Right ventricle myocardium inferior (tissue), 1 donor: ENCODE measurements around the gene BRWD1. TPM values are rescaled to one million over a fixed set of nuclear protein-coding genes. Genes with fewer than 3 reads are reported as not detected.
"Not testable (repeated sequence)": the region's sequence is repeated elsewhere in the genome, so short reads cannot be mapped to it uniquely, and the experiment has no call there.

Experiments used
- ATAC-seq: fragments of 200-7000 bp; cut with Tn5 transposase; one replicate; pipeline ENCODE4 v1.9.1; 2020; ENCODE audit warnings: mild to moderate bottlenecking, moderate library complexity
- DNase-seq: peaks from one replicate; pipeline ENCODE4 v3.0.0; 2021; ENCODE audit errors: missing footprints
- intact Hi-C: fragments of 100-400 bp; cut with DNase I; formaldehyde crosslinking; loops from one replicate; pipeline ENCODE4 v1.11.0; 2022
- total RNA-seq: library from RNA; stranded (reverse); fragmentation: NEBNext Ultra II Directional; extraction: Animal tissue kit (Norgen Biotek cat#: 25700); gene quantifications from one replicate; pipeline ENCODE4 v1.2.1, GENCODE V29; 2021
- donor health status: DM: no; HTN: yes; CAD: no; lungs with severe emphysema.

BRWD1 gene
- total RNA-seq, 1 donor from 2014 or later: 29.1 TPM

DNA sequence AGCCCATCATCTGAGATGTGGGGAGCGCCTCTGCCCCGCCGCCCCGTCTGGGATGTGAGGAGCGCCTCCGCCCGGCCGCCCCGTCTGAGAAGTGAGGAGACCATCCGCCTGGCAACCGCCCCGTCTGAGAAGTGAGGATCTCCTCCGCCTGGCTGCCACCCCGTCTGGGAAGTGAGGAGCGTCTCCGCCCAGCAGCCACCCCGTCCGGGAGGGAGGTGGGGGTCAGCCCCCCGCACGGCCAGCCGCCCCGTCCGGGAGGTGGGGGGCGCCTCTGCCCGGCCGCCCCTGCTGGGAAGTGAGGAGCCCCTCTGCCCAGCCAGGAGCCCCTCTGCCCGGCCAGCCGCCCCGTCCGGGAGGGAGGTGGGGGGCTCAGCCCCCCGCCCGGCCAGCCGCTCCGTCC is 156.2 kb downstream of the BRWD1 start:
- ATAC-seq, DNase-seq, intact Hi-C loops: not testable (repeated sequence)

DNA sequence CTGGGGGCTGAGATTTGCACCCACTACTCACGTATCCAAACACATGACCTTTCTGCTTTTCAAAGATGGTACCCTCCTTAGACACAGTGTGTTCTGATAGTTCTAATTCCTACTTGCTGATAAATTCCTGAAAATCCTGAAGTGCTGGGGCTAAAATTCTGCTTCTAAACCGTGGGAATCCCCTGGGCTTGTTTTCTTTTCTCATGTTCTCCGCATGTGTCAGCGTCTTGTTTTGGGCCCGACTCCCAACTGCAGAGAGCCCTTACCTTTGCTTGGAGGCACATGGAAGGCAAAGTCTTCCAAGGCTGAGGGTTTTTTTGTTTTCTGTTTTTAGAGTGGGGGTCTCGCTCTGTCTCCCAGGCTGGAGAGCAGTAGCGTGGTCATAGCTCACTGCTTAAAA is 157.4 kb downstream of the BRWD1 start:
- DNase-seq (no peak), ATAC-seq (no peak)
- intact Hi-C loops: no loop called here

DNA sequence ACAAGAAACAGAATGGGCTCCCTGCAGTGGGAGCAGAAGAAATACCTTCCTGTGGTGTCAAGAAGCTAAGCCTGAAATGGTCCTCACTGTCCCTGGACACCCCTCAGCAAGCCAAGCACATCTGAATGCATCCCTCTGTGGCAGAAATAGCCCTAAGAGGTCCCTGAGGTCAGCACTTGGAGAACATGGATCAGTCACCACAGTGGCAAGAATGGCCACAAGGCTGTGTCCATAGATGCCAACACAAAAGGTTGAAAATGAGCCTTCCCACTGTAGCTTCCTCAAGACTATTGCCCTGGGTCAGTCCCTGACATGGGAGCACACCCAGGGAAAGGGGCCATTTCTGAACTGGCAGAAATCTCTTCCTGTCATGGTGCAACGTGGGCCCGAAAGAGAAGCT is 157.9 kb downstream of the BRWD1 start:
- intact Hi-C loops: no loop called here
- DNase-seq: no peak
- no peak for ATAC-seq

DNA sequence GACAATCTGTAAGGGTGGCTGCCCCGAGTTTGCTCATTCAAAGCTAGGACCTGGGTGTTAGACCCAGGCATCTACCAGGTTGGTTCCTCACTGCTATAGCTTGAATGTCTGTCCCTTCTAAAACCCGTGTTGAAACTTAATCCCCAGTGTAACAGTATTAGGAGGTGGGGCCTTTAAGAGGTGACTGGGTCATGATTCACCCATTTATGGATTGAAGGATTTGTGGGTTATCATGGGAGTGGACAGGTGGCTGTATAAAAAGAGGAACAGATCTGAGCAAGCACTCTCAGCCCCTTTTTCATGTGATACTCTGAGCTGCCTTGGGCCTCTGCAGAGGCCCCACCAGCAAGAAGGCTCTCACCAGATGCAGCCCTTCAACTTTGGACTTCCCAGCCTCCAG is 159.6 kb downstream of the BRWD1 start:
- DNase-seq: no peak
- intact Hi-C loops: no loop called here
- no peak for ATAC-seq

DNA sequence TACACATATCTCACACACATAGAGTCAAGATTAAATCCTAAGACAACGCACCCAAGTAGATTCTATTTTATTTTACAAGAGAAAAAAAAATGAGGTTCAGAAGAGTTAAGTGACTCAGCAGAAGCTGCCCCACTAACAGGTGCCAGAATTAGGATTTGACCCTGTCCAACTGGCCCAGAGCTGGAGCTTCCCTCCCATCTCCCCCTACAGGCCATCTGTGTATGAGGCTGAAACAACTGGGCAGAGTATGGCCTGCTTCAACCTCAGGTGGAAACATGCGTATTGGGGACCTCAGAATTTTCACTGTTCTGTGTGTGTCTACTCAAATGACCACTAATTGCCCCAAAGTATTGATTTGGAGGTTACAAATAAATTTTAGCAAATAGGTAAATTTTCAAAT is 160.1 kb downstream of the BRWD1 start:
- no peak for DNase-seq
- no peak for ATAC-seq
- intact Hi-C loops: no loop called here

DNA sequence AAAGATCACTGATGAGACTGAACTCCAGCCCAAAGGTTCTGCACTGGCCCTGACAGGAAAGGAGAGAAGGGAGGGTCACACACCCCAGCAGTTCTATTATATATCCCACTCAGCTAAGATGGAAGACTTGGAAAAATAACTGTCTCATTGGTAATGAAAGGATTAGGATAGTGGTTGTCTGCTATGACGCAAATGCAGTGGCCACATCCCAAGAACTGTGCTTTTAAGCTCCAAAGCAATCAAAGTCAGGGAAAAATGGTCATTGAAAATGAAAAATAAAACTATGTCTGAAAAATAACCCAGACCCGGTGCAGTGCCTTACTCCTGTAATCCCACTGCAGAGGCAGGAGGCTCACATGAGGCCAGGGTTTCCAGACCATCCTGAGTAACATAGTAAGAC is 161.2 kb downstream of the BRWD1 start:
- DNase-seq: no peak
- intact Hi-C loops: no loop called here
- ATAC-seq: no peak

DNA sequence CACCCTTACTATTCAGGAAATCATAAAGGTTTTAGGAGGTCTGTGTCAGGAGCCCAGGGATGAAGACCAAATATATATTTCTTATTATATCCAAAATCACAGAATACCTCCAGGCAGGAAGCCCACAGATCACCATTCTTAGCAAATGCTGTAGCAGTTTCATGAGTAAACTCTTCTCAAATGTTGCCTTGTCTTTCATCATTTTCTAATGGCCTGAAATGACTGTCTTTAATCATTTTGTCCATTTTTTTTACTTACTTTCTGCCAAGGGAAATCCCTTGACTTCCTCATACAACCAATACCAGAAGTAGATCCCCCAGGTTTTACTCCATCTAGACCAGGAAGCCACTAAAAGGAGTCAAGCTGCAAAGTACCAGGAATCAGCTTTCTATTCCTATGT is 162.6 kb downstream of the BRWD1 start:
- intact Hi-C loops: no loop called here
- DNase-seq (no peak), ATAC-seq (no peak)

DNA sequence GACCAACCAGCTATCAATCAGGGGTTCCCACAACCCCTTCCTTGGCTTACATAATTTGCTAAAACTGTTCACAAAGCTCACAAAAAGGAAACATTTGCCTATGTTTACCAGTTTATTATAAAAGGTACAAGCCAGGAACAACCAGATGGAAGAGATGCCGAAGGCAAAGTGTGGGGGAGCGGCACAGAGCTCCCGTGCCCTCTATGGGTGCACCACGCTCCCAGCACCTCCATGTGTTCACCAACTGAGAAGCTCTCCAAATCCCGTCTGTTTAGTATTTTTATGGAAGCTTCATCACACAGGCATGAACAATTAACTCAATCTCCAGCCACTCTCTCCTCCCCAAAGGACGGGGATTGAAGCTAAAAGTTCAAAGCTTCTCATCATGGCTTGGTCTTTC is 163.1 kb downstream of the BRWD1 start:
- ATAC-seq: no peak
- DNase-seq: no peak
- intact Hi-C loops: no loop called here

DNA sequence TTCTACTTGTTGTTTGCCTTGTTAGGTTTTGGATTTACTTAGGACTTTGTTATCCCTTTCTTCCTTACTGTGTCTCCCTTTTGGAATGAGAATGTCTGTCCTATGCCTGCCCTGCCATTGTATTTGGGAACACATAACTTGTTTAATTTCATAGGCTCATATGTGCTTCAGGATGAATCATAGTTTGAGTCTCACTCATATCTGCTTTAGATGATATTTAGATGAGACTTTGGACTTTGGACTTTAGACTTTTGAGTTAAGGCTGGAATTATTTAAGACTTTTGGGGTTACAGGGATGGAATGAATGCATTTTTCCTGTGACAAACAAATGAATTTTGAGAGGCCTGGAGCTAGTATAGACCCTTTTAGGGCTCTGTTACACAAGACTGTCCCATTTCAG is 163.6 kb downstream of the BRWD1 start:
- ATAC-seq (no peak), DNase-seq (no peak)
- intact Hi-C loops: no loop called here

DNA sequence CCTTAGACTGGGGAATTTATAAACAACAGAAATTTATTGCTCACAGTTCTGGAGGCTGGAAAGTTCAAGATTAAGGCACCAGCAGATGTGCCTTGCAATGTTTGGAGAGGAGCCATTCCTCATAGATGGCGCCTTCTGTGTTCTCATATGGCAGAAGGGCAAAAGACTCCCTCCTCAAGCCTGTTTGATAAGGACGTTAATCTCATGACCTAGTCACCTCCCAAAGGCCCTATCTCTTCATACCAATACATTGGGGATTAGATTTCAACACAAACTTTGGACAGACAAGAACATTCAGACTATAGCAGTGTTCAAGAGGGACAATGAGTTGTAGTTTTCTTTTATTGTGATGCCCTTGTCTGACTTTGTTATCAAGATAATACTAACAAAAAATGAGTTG is 164.5 kb downstream of the BRWD1 start:
- ATAC-seq: no peak
- DNase-seq: no peak
- intact Hi-C loops: no loop called here

DNA sequence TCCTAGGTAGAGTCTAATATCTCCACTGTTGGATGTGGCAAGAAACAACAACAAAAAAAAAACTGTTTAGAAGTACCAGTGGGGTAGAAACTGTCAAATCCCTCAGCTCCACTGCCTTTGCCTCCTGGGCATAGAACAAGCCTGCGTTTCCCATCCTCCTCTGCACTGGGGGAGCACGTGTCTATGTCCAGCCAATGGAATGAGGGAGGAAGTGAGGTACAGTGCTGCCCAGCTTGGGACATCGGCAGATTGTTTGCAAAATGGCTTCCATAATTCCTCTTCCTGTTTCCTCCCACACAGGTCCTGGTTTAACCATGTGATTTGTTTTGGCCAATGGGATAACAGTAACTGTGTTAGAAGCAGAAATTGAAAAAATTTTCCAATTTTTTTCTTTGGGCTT is 169.2 kb downstream of the BRWD1 start:
- no peak for ATAC-seq
- no peak for DNase-seq
- intact Hi-C loops: no loop called here

DNA sequence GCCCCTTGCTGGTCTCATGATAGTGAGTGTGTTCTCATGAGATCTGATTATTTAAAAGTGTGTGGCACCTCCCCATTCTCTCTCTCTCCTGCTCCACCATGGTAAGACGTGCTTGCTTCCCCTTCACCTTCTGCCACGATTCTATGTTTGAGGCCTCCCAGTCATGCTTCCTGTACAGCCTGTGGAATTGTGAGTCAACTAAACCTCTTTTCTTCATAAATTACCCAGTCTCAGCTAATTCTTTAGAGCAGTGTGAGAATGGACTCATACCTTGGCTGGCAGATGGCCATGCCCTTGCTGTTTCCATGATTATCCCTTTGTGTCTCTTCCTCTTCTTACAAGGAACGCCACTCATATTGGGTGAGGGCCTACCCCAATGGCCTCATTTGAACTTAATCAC is 170.5 kb downstream of the BRWD1 start:
- no peak for DNase-seq
- ATAC-seq: no peak
- intact Hi-C loops: no loop called here

DNA sequence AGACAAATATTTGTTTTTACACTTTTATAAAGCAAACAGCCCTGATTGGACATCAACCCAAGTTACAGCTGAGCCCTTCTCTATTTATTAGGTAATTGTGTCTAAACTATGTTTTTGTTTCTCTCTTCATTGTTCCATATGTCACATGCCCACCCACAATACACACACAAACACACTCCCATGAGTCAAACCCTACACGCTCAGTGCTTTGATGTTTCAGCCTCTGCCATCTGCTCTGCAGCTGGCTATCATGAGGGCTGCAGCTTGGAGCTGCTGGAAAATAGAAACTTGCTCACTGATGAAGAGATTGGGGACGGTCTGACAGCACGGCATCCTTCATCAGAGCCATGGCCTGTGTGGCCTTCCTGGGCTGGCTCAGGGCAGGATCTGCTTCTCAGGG is 171.9 kb downstream of the BRWD1 start:
- no peak for DNase-seq
- no peak for ATAC-seq
- intact Hi-C loops: no loop called here

DNA sequence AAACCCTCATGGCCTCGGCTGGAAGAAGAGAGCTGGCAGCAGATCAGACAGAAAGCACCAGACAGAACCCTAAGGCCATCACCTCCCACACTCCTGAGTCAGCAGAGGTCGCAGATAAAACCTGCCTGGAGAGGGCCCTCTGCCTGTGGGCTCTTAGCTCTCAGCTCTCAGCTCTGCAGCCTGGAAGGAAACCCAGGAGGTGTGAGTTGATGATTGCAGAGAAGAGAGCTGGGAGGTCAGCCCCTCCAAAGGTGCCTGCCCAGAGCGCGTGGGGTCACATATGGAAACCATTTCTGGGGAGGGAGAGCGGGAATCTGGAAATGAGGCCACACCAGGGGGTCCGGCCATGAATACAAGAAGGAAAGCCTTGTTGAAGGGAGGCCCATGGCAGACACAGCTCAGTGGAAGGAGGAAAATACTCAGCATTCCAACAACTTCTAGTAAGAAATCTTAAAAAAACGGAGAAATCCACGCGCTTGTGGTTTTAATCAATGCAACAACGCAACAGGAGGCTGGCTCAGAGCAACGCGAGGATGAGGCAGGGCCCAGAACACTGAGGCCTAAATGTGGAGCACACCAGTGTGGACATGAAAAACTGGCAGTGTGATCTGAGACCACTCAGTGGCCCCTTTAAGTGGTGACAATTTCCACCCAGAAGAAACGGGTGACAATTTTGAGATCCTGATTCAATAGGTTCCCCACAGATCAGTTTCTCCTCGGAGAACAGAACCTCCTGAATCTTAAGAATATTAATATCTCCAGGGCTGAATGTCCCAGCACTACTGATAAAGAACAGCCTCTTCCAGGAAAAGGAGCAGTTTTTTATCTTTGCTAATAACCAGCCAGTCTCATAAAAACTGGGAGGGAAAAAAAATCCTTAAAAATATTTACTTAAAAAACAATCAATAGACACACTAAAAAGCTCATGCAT is 175.9 kb downstream of the BRWD1 start:
- intact Hi-C loops: loop anchor here (1.0 to 5.0 kb wide), 3 partner anchors 403 to 630 kb away; no protein-coding TSS in a partner anchor
- ATAC-seq (no peak), DNase-seq (no peak)

DNA sequence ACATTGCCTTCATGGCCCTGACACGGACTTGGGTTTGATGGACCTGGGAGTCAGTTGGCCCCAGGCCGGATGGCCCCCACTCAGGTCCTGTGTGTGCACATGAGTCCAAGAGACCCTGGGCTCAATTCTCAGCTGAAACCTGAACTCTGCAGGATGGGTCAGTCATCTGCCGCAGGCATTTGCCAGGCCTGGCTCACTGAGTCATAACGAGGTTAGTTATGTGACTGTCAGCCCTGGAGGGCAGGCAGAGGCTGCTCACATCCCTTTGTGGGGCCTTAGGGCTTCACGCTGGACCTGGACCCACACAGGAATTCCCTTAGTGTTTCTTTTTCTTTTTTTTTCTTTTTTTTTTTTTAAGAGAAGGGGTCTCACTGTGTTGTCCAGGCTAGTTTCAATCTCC is 176.7 kb downstream of the BRWD1 start:
- no peak for DNase-seq
- ATAC-seq: no peak
- intact Hi-C loops: loop anchor here (1.0 to 5.0 kb wide), 3 partner anchors 402 to 629 kb away; no protein-coding TSS in a partner anchor

DNA sequence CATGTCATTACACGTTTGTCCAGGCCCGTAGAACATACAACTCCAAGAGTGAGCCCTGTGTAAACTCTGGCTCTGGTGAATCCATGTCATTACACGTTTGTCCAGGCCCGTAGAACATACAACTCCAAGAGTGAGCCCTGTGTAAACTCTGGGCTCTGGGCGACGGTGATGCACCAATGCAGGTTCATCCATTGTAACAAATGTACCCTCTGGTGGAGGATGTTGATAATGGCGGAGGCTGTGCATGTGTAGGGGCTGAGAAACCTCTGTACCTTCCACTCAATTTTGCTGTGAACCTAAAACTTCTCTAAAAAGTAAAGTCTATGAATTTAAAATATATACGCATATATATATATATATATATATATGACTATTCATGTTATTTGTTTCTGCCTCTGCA is 177.3 kb downstream of the BRWD1 start:
- not testable (repeated sequence) for ATAC-seq, DNase-seq
- intact Hi-C loops: loop anchor here (5.0 kb wide), 2 partner anchors 469 to 629 kb away; no protein-coding TSS in a partner anchor

DNA sequence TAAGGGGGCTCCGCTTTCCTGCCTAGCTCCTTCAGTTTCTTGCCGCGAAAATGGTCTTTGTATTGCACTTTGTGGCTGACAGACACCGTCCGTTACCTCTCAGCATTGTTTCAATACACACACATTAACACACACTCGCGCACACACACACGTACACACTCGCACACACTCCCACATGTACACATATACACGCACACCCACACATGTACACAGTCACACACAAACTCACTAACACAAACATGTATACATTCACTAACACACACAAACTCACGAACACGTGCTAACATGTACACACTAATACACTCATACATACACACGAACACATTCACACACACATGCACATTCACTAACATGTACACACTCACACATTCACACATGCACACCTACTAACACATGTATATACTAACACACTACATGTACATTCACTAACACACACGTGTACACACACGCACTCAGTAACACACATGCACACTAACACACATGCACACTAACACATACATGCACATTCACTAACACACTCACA is 179.1 kb downstream of the BRWD1 start:
- intact Hi-C loops: no loop called here
- ATAC-seq: no peak
- no peak for DNase-seq
